ENCODE data around the gene KCNJ15.
"Not testable (repeated sequence)": the region's sequence is repeated elsewhere in the genome, so short reads cannot be mapped to it uniquely, and the experiment has no call there.

Gene KCNJ15

GRCh38 chr21:38244885-38245869, 11.6 kb upstream of the KCNJ15 start:
- DNase-seq: peak; percentile 36 to 53 (median 51)

- no peak for DNase-seq
Measured at GRCh38 chr21:38246511-38246910, 10.3 kb upstream of the KCNJ15 start.

GRCh38 chr21:38247054-38247453, 9.7 kb upstream of the KCNJ15 start:
- DNase-seq: not testable (repeated sequence)

GRCh38 chr21:38247738-38248510, 8.9 kb upstream of the KCNJ15 start:
- DNase-seq: no peak

GRCh38 chr21:38249256-38249655, 7.5 kb upstream of the KCNJ15 start:
- no peak for DNase-seq

GRCh38 chr21:38249696-38250278, 7.0 kb upstream of the KCNJ15 start:
- DNase-seq: no peak

GRCh38 chr21:38250991-38251418, 5.8 kb upstream of the KCNJ15 start:
- DNase-seq: no peak

GRCh38 chr21:38254970-38255369, 1.8 kb upstream of the KCNJ15 start:
- no peak for DNase-seq

- peak in 2 of 3 donors; percentile 28 to 44 for DNase-seq
Measured at GRCh38 chr21:38255571-38256117, 1.1 kb upstream of the KCNJ15 start.

- DNase-seq: peak; percentile 61 to 86 (median 81)
Measured at GRCh38 chr21:38257667-38258066, 876 bp downstream of the KCNJ15 start.

- DNase-seq: peak; percentile 78 to 93 (median 90)
Measured at GRCh38 chr21:38258521-38259485, 2.0 kb downstream of the KCNJ15 start.

- DNase-seq: no peak
Measured at GRCh38 chr21:38259665-38260064, 2.9 kb downstream of the KCNJ15 start.

GRCh38 chr21:38260426-38260825, 3.6 kb downstream of the KCNJ15 start:
- DNase-seq: no peak

- DNase-seq: no peak
Measured at GRCh38 chr21:38261851-38262250, 5.1 kb downstream of the KCNJ15 start.

GRCh38 chr21:38263493-38263892, 6.7 kb downstream of the KCNJ15 start:
- no peak for DNase-seq

- DNase-seq: no peak
Measured at GRCh38 chr21:38264571-38264970, 7.8 kb downstream of the KCNJ15 start.

GRCh38 chr21:38265166-38265565, 8.4 kb downstream of the KCNJ15 start:
- DNase-seq: no peak

GRCh38 chr21:38266732-38267131, 9.9 kb downstream of the KCNJ15 start:
- DNase-seq: no peak

- DNase-seq: peak; percentile 64 to 73 (median 71)
Measured at GRCh38 chr21:38267136-38267755, 10.5 kb downstream of the KCNJ15 start.

- peak in 2 of 3 donors; percentile 66 to 76 for DNase-seq
Measured at GRCh38 chr21:38267991-38268863, 11.4 kb downstream of the KCNJ15 start.

Measured in suppressor macrophage treated with lipopolysaccharide for 1 hour (primary cell).